ENCODE data around the gene DAG1. TPM values are rescaled to one million over a fixed set of nuclear protein-coding genes. Genes with fewer than 3 reads are reported as not detected.

DAG1 gene
- total and polyA plus RNA-seq, 10 of the 15 experiments (the other 5 are each of a cell fraction or from before 2014, with no cell fraction given), result 0.33 to 16.3 (median 9.2) TPM

GRCh38 chr3:49476563-49476962 is 6.5 kb downstream of the DAG1 start (continued):
- TF ChIP-seq, protein P1, sequence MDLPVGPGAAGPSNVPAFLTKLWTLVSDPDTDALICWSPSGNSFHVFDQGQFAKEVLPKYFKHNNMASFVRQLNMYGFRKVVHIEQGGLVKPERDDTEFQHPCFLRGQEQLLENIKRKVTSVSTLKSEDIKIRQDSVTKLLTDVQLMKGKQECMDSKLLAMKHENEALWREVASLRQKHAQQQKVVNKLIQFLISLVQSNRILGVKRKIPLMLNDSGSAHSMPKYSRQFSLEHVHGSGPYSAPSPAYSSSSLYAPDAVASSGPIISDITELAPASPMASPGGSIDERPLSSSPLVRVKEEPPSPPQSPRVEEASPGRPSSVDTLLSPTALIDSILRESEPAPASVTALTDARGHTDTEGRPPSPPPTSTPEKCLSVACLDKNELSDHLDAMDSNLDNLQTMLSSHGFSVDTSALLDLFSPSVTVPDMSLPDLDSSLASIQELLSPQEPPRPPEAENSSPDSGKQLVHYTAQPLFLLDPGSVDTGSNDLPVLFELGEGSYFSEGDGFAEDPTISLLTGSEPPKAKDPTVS (IDR thresholded peaks at IDR 0.05; ENCODE audit: low read depth, low read length), result no peak
- TF ChIP-seq ATF7 (IDR thresholded peaks at IDR 0.05; ENCODE audit: low read depth) (peak; percentile 39; the same call in 1 of the 2 replicates), ETV6 (conservative IDR thresholded peaks at IDR 0.05 in 1 of 2, IDR thresholded peaks at IDR 0.05 in 1 of 2; ENCODE audit: borderline replicate concordance in 1 of 2, low read depth in 1 of 2) (peak in 1 of 2 experiments; percentile 94; a peak in 2 of 4 replicates), CREB1 (IDR thresholded peaks at IDR 0.05; ENCODE audit: low read depth) (peak; percentile 27; the same call in 1 of the 2 replicates), PAX5 (IDR thresholded peaks at IDR 0.05; ENCODE audit: borderline replicate concordance, low read depth, low read length) (peak; percentile 64; the same call in 1 of the 2 replicates), E4F1 (IDR thresholded peaks at IDR 0.05; ENCODE audit: borderline replicate concordance, partially characterized antibody) (no peak), FOXK2 (IDR thresholded peaks at IDR 0.05) (no peak), SRF (IDR thresholded peaks at IDR 0.05; ENCODE audit: low read depth in 2 of 2, low read length in 2 of 2) (0 out of 4 replicates have a peak, but pooled peaks of 1 of the 2 experiments have one; percentile 12), PML (IDR thresholded peaks at IDR 0.05; ENCODE audit: low read length) (0 out of 2 replicates have a peak, but pooled peaks have one; percentile 62), MTA3 (IDR thresholded peaks at IDR 0.05; ENCODE audit: borderline replicate concordance, low read length) (peak; percentile 97), MEF2B (IDR thresholded peaks at IDR 0.05; ENCODE audit: partially characterized antibody, poor library complexity, severe bottlenecking) (peak; percentile 74), BCL3 (IDR thresholded peaks at IDR 0.05; ENCODE audit: borderline replicate concordance, insufficient read depth, low read depth, low read length, poor library complexity, severe bottlenecking) (peak; percentile 34), MEF2A (IDR thresholded peaks at IDR 0.05; ENCODE audit: insufficient read depth, low read depth, low read length) (peak; percentile 90), SPI1 (IDR thresholded peaks at IDR 0.05; ENCODE audit: borderline replicate concordance, insufficient read depth, low read depth, low read length) (peak; percentile 75), YY1 (IDR thresholded peaks at IDR 0.05; ENCODE audit: low read depth, low read length) (no peak), RELB (IDR thresholded peaks at IDR 0.05; ENCODE audit: low read depth) (peak; percentile 43; the same call in 1 of the 2 replicates), IKZF2 (IDR thresholded peaks at IDR 0.05) (peak; percentile 78 to 88), ESRRA (IDR thresholded peaks at IDR 0.05; ENCODE audit: low read length) (no peak)
- TF ChIP-seq, protein P2, sequence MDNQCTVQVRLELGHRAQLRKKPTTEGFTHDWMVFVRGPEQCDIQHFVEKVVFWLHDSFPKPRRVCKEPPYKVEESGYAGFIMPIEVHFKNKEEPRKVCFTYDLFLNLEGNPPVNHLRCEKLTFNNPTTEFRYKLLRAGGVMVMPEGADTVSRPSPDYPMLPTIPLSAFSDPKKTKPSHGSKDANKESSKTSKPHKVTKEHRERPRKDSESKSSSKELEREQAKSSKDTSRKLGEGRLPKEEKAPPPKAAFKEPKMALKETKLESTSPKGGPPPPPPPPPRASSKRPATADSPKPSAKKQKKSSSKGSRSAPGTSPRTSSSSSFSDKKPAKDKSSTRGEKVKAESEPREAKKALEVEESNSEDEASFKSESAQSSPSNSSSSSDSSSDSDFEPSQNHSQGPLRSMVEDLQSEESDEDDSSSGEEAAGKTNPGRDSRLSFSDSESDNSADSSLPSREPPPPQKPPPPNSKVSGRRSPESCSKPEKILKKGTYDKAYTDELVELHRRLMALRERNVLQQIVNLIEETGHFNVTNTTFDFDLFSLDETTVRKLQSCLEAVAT (IDR thresholded peaks at IDR 0.05), result peak; percentile 80
- TF ChIP-seq, protein P3, sequence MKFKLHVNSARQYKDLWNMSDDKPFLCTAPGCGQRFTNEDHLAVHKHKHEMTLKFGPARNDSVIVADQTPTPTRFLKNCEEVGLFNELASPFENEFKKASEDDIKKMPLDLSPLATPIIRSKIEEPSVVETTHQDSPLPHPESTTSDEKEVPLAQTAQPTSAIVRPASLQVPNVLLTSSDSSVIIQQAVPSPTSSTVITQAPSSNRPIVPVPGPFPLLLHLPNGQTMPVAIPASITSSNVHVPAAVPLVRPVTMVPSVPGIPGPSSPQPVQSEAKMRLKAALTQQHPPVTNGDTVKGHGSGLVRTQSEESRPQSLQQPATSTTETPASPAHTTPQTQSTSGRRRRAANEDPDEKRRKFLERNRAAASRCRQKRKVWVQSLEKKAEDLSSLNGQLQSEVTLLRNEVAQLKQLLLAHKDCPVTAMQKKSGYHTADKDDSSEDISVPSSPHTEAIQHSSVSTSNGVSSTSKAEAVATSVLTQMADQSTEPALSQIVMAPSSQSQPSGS (IDR thresholded peaks at IDR 0.05; ENCODE audit: low read length), result peak; percentile 87

Measured in GM12878 (cell line).